Activated CD4-positive, alpha-beta T cell treated with anti-CD3 and anti-CD28 coated beads, Interleukin-2, amount 50 U/mL, for 4 hours (primary cell): ENCODE measurements around the gene AMBP.
"Not testable (repeated sequence)": the region's sequence is repeated elsewhere in the genome, so short reads cannot be mapped to it uniquely, and the experiment has no call there.

Source experiments
- DNase-seq, 2 experiments: peaks; one replicate each; pipeline ENCODE4 v3.0.0-alpha.2; 2020

The AMBP gene

GRCh38 chr9:114050226-114050568, 27.9 kb downstream of the AMBP start:
- no peak for DNase-seq

- no peak for DNase-seq
These were observed 28.5 kb downstream of the AMBP start for GRCh38 chr9:114049441-114050225.

- no peak for DNase-seq
These were observed 29.3 kb downstream of the AMBP start for GRCh38 chr9:114048533-114049415.

- no peak for DNase-seq
These were observed 30.4 kb downstream of the AMBP start for GRCh38 chr9:114047717-114048116.

- no peak for DNase-seq
These were observed 31.2 kb downstream of the AMBP start for GRCh38 chr9:114046875-114047274.

- no peak for DNase-seq
These were observed 31.8 kb downstream of the AMBP start for GRCh38 chr9:114046237-114046755.

- not testable (repeated sequence) for DNase-seq
These were observed 34.4 kb downstream of the AMBP start for GRCh38 chr9:114043660-114044059.

GRCh38 chr9:114039484-114039883, 38.6 kb downstream of the AMBP start:
- DNase-seq, result no peak

- DNase-seq, result no peak
These were observed 39.3 kb downstream of the AMBP start for GRCh38 chr9:114038724-114039313.

GRCh38 chr9:114037961-114038723, 40.0 kb downstream of the AMBP start:
- DNase-seq, result no peak

GRCh38 chr9:114037249-114037648, 40.9 kb downstream of the AMBP start:
- no peak for DNase-seq

GRCh38 chr9:114035845-114036801, 42.0 kb downstream of the AMBP start:
- no peak for DNase-seq

- DNase-seq, result no peak
These were observed 42.8 kb downstream of the AMBP start for GRCh38 chr9:114035221-114035844.

- no peak for DNase-seq
These were observed 43.4 kb downstream of the AMBP start for GRCh38 chr9:114034661-114035062.

- no peak for DNase-seq
These were observed 43.9 kb downstream of the AMBP start for GRCh38 chr9:114034196-114034595.

- DNase-seq, result no peak
These were observed 44.5 kb downstream of the AMBP start for GRCh38 chr9:114033397-114034103.

GRCh38 chr9:114031948-114032840, 45.9 kb downstream of the AMBP start:
- no peak for DNase-seq

- no peak for DNase-seq
These were observed 47.0 kb downstream of the AMBP start for GRCh38 chr9:114031037-114031630.

- no peak for DNase-seq
These were observed 47.7 kb downstream of the AMBP start for GRCh38 chr9:114030364-114030763.
